ENCODE measurements around the gene NODAL. TPM values are rescaled to one million over a fixed set of nuclear protein-coding genes. Genes with fewer than 3 reads are reported as not detected.
A peak's percentile ranks its signal among the peaks of the same experiment; 100 is the strongest.

The NODAL gene
- total and polyA plus RNA-seq, 2 experiments from 2014 or later = not detected

DNA sequence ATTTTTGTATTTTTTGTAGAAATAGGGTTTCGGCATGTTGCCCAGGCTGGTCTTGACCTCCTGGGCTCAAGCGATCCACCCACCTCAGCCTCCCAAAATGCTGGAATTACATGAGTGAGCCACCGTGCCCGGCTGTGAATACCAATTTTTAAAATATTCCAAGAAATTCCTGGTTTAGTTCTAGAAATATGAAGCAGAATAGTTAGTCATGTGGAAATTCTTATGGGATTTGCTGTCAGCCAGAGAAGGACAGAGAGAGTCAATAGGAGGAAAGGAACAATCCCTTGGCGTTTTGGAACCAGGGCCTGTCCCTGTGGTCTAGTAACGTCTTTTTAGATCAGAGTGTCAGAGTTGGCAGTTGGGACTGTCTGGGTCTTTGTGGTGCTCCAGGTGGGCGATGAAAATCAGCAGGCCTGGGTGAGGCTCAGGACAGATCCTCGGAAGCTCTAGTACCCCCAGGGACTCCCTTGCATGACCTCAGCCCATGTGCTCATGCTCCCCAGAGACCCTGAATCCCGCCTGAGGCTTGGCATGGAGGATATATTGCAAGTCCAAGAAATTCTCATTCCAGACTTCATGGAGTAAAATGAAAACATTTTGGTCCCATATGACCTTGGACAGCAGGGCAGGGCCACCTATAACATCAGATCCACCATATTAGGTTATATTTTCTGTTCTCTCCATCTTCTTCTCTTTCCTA is 7.8 kb downstream of the NODAL start:
- no peak overlapping the region for H3K4me2 ChIP-seq (ENCODE audit: unreplicated experiment)
- TF ChIP-seq EZH2phosphoT487 (IDR thresholded peaks at IDR 0.05; ENCODE audit: insufficient read depth, low read depth) = no peak
- no peak for TF ChIP-seq EZH2 (IDR thresholded peaks at IDR 0.05; ENCODE audit: insufficient read depth, poor library complexity, severe bottlenecking)
- no peaks in the 10 kb centered on the region for H4K20me1 ChIP-seq (ENCODE audit: insufficient read depth)
- peak; percentile 70 for DNase-seq
- H3K79me2 ChIP-seq (ENCODE audit: insufficient read depth) = no peaks in the 10 kb centered on the region
- 0 out of 2 replicates have a peak, but pooled peaks cover 5% of the 10 kb centered on the region for H3K27me3 ChIP-seq (replicated peaks; ENCODE audit: insufficient read depth)
- peaks cover 26% of the 10 kb centered on the region for H3K4me1 ChIP-seq (ENCODE audit: insufficient read depth)
- H3F3A ChIP-seq (ENCODE audit: insufficient read depth) = peaks cover 40% of the 10 kb centered on the region
- H3K9me3 ChIP-seq (ENCODE audit: low read depth) = no peaks in the 10 kb centered on the region
- no peaks in the 10 kb centered on the region for H3K9me2 ChIP-seq (ENCODE audit: insufficient read depth)
- no peak overlapping the region for H3K4me3 ChIP-seq
- H3K9ac ChIP-seq = no peak overlapping the region
- H3K27ac ChIP-seq = peak overlapping the region; percentile 32
- in situ Hi-C loops (cut with MboI) = no loop called here
- H3K36me3 ChIP-seq (ENCODE audit: low read depth) = peaks cover 14% of the 10 kb centered on the region; the same call in 1 of the 2 replicates
- WGBS, 2 experiments (ENCODE audit: low coverage in 1 of 2, low lambda C conversion rate in 2 of 2, missing lambda C conversion rate in 2 of 2) = 18 to 19% methylated on average over 9 of the region's 9 CpGs
- H2AFZ ChIP-seq = no peak overlapping the region

DNA sequence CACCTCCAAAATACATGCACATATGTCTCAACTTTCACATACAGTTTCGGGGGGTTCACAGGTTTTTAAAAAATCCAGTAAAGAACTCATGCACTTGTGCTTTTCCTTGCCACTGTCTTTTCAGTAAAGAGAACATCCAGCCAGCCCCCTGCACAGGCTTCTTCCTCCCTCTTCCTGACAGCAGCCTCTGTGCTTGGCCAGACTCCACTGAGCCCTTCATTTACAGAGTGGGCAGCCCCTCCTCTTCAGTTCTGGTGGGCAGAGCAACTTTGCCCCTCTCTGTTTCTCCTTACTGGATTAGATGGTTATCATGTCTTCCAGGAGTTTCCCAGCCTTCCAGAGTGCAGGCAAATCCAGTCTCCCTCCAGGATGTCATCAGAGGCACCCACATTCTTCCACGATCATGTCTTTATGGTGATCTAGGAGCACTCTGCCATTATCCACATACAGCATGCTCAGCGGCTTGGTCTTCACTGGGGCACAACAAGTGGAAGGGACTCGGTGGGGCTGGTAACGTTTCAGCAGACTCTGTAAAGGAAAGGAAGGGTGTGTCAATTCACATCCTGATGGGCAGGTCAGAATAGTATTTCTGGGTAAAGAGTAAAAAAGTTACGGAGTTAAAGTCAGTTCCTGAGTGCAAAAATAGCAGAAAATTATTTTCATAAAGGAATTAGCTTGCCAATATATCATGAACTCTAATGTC is 8.8 kb downstream of the NODAL start:
- no peak for TF ChIP-seq EZH2 (IDR thresholded peaks at IDR 0.05; ENCODE audit: insufficient read depth, poor library complexity, severe bottlenecking)
- TF ChIP-seq EZH2phosphoT487 (IDR thresholded peaks at IDR 0.05; ENCODE audit: insufficient read depth, low read depth) = no peak
- DNase-seq = no peak
- no peak overlapping the region for H3K4me2 ChIP-seq (ENCODE audit: unreplicated experiment)
- H2AFZ ChIP-seq = no peak overlapping the region
- peaks cover 40% of the 10 kb centered on the region for H3F3A ChIP-seq (ENCODE audit: insufficient read depth)
- peaks cover 4% of the 10 kb centered on the region; the same call in 1 of the 2 replicates for H4K20me1 ChIP-seq (ENCODE audit: insufficient read depth)
- H3K36me3 ChIP-seq (ENCODE audit: low read depth) = peaks cover 20% of the 10 kb centered on the region; the same call in 1 of the 2 replicates
- no peak overlapping the region for H3K9ac ChIP-seq
- no peak overlapping the region for H3K4me3 ChIP-seq
- no peaks in the 10 kb centered on the region for H3K9me2 ChIP-seq (ENCODE audit: insufficient read depth)
- no peaks in the 10 kb centered on the region for H3K79me2 ChIP-seq (ENCODE audit: insufficient read depth)
- in situ Hi-C loops (cut with MboI) = no loop called here
- H3K9me3 ChIP-seq (ENCODE audit: low read depth) = no peaks in the 10 kb centered on the region
- H3K27ac ChIP-seq = no peak overlapping the region
- no peaks in the 10 kb centered on the region for H3K27me3 ChIP-seq (replicated peaks; ENCODE audit: insufficient read depth)
- H3K4me1 ChIP-seq (ENCODE audit: insufficient read depth) = peaks cover 26% of the 10 kb centered on the region
- 74 to 77% methylated on average over 6 of the region's 6 CpGs for WGBS, 2 experiments (ENCODE audit: low coverage in 1 of 2, low lambda C conversion rate in 2 of 2, missing lambda C conversion rate in 2 of 2)

DNA sequence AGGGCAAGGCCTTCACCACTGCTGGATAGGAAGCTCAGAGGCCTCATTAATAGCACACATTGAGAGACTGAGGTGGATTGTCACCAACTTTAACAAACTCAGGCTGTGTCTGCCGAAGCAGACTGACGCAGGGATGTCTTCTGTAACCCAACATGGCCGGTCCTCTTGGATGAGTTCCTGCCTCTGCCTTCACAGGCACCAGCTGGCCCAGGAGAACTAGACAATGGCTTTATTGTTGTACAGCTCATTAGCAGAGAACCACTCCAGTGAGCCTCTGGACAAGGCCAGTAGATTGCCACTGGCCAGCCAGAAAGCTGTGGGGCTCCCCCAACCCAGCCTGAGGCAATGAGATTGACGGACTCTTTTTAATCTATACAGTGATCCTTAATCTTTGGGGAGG is 9.4 kb downstream of the NODAL start:
- in situ Hi-C loops (cut with MboI) = no loop called here
- Histone ChIP-seq H3K9me3 (ENCODE audit: low read depth) (no peaks in the 10 kb centered on the region), H2AFZ (no peak overlapping the region), H3F3A (ENCODE audit: insufficient read depth) (peaks cover 40% of the 10 kb centered on the region), H3K27me3 (replicated peaks; ENCODE audit: insufficient read depth) (no peaks in the 10 kb centered on the region), H3K9me2 (ENCODE audit: insufficient read depth) (no peaks in the 10 kb centered on the region), H3K9ac (no peak overlapping the region), H3K4me3 (no peak overlapping the region), H3K36me3 (ENCODE audit: low read depth) (peaks cover 26% of the 10 kb centered on the region; the same call in 1 of the 2 replicates), H3K4me1 (ENCODE audit: insufficient read depth) (peaks cover 26% of the 10 kb centered on the region), H3K4me2 (ENCODE audit: unreplicated experiment) (no peak overlapping the region), H4K20me1 (ENCODE audit: insufficient read depth) (peaks cover 4% of the 10 kb centered on the region; the same call in 1 of the 2 replicates), H3K27ac (no peak overlapping the region), H3K79me2 (ENCODE audit: insufficient read depth) (no peaks in the 10 kb centered on the region)
- DNase-seq = no peak
- 87 to 95% methylated on average over 4 of the region's 4 CpGs for WGBS, 2 experiments (ENCODE audit: low coverage in 1 of 2, low lambda C conversion rate in 2 of 2, missing lambda C conversion rate in 2 of 2)
- TF ChIP-seq EZH2 (IDR thresholded peaks at IDR 0.05; ENCODE audit: insufficient read depth, poor library complexity, severe bottlenecking) = no peak
- TF ChIP-seq EZH2phosphoT487 (IDR thresholded peaks at IDR 0.05; ENCODE audit: insufficient read depth, low read depth) = no peak

DNA sequence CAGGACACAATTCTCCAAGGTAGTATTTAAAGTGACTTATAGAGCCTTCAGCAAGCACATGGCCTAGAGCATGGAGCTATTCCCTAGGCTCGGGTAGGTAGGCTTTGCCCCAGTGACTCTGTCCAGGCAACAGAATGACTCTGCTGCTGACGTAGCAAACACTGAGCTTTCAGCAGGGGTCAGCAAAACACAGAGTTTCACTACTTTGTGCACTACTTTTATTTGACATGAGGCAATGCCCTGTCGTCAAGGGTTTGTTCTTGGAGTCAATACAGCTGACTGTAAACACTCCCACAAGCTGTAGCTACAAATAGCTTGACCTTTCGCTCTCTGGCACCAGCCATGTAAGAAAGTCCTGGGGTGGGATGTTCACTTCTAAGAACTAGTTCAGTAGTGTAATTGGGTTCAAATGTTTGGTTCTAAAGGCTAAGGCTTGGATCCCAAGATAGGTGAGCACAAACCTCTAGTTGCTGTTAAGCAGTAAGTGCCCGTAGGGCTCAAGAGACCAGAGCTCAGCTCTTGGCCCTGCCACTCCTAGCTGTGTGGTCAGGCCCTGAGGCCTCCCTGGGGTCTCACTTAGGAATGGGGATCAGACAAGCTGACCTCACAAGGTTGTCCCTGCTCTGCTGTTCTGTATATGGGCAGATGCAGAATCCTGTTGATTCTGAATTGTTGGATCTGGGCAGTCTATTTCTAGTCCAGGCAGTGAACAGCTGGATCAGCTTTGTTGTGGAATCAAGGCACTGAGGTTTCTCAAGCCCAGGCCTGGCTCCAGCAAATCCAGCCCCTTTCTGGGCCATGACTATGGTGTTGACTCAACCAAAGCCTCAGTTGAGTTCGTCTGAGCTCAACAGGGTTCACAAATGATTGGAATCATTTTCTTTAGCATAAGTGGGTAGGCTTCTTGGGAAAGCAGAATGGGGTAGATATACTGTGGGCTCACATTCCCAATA is 10.7 kb downstream of the NODAL start:
- Histone ChIP-seq H3K9me3 (ENCODE audit: low read depth) (no peaks in the 10 kb centered on the region), H3K79me2 (ENCODE audit: insufficient read depth) (no peaks in the 10 kb centered on the region), H3K36me3 (ENCODE audit: low read depth) (peaks cover 34% of the 10 kb centered on the region), H3F3A (ENCODE audit: insufficient read depth) (peaks cover 40% of the 10 kb centered on the region), H3K9me2 (ENCODE audit: insufficient read depth) (no peaks in the 10 kb centered on the region), H3K4me3 (no peak overlapping the region), H2AFZ (no peak overlapping the region), H3K4me2 (ENCODE audit: unreplicated experiment) (no peak overlapping the region), H3K27ac (peak overlapping the region; percentile 57), H3K27me3 (replicated peaks; ENCODE audit: insufficient read depth) (no peaks in the 10 kb centered on the region), H3K4me1 (ENCODE audit: insufficient read depth) (peaks cover 26% of the 10 kb centered on the region), H3K9ac (no peak overlapping the region), H4K20me1 (ENCODE audit: insufficient read depth) (peaks cover 4% of the 10 kb centered on the region; the same call in 1 of the 2 replicates)
- DNase-seq = peak; percentile 67
- TF ChIP-seq EZH2 (IDR thresholded peaks at IDR 0.05; ENCODE audit: insufficient read depth, poor library complexity, severe bottlenecking) = no peak
- TF ChIP-seq EZH2phosphoT487 (IDR thresholded peaks at IDR 0.05; ENCODE audit: insufficient read depth, low read depth) = no peak
- in situ Hi-C loops (cut with MboI) = no loop called here
- WGBS, 2 experiments (ENCODE audit: low coverage in 1 of 2, low lambda C conversion rate in 2 of 2, missing lambda C conversion rate in 2 of 2) = 20 to 27% methylated on average over 6 of the region's 6 CpGs

Measured in GM23248 (cell line).